Esophagus squamous epithelium (tissue), 5 donors: ENCODE data around the gene SNX14. TPM values are rescaled to one million over a fixed set of nuclear protein-coding genes. Genes with fewer than 3 reads are reported as not detected.
A peak's percentile ranks its signal among the peaks of the same experiment; 100 is the strongest.
"Not testable (repeated sequence)": the region's sequence is repeated elsewhere in the genome, so short reads cannot be mapped to it uniquely, and the experiment has no call there.

Experiments used
- DNase-seq: peaks from one replicate; lab custom pipeline; 2025; lab: John Stamatoyannopoulos, UW
- H3K27ac ChIP-seq, 4 donors: fragments of 200-600 bp; sonication (generic); one replicate each; pipeline ENCODE4 v1.5.1; 2016 to 2019; ENCODE audit warnings: mild to moderate bottlenecking in 1 of 4
- H3K27me3 ChIP-seq, 4 donors: fragments of 200-600 bp; sonication (generic); 1 replicate in 3 of 4; 2 replicates in 1 of 4; pipeline versions ENCODE4 v1.5.1 to v1.6.0; 2017 to 2021; ENCODE audit warnings: antibody characterized with exemption in 1 of 4
- H3K36me3 ChIP-seq, 3 donors: fragments of 200-600 bp; sonication (generic); one replicate each; pipeline ENCODE4 v1.5.1; 2016 to 2019
- H3K4me1 ChIP-seq, 3 donors: fragments of 200-600 bp; sonication (generic); one replicate each; pipeline ENCODE4 v1.5.1; 2017 to 2019
- H3K4me3 ChIP-seq, 4 donors: fragments of 200-600 bp; sonication (generic); 1 replicate in 3 of 4; 2 replicates in 1 of 4; pipeline ENCODE4 v1.5.1; 2016 to 2019; ENCODE audit warnings: mild to moderate bottlenecking in 2 of 4, moderate library complexity in 1 of 4
- H3K9me3 ChIP-seq, 3 donors: fragments of 200-600 bp; sonication (generic); one replicate each; pipeline ENCODE4 v1.5.1; 2016 to 2019
- CTCF ChIP-seq, 6 experiments: fragments of 450-650 bp in 4 of 6; fragments of 200-600 bp in 2 of 6; sonication (generic) in 2 of 6; IDR thresholded peaks; one replicate each; pipeline ENCODE4 v1.5.1; 2016 to 2019; ENCODE audit warnings: antibody characterized with exemption in 6 of 6, mild to moderate bottlenecking in 4 of 6, moderate library complexity in 4 of 6
- POLR2A ChIP-seq, 4 donors: fragments of 450-650 bp; IDR thresholded peaks; one replicate each; pipeline ENCODE4 v1.6.1; 2017; ENCODE audit warnings: antibody characterized with exemption in 4 of 4, mild to moderate bottlenecking in 4 of 4, moderate library complexity in 3 of 4
- WGBS, 2 donors: methylation state at CpG; one replicate each; pipeline ENCODE4 v1.1.5; 2018; 5-methylcytosine and 5-hydroxymethylcytosine counted together
- intact Hi-C: fragments of 100-400 bp; cut with DNase I; formaldehyde crosslinking; loops from one replicate; pipeline ENCODE4 v1.15.0; 2022
- total RNA-seq, 4 donors: library from RNA; depleted of rRNA; stranded (reverse); fragments of >200 nt; gene quantifications; one replicate each; pipeline ENCODE4 v1.1.0, GENCODE V29; 2016
- donor health status: DM: yes; HTN: yes; CAD: no.

SNX14 gene
- total RNA-seq, 4 donors from 2014 or later = 40.5 to 52.3 (median 46.2) TPM

GRCh38 chr6:85544776-85545175, 48.9 kb downstream of the SNX14 start:
- TF ChIP-seq CTCF (IDR thresholded peaks at IDR 0.05) (no peak), POLR2A (IDR thresholded peaks at IDR 0.05) (no peak)
- 90 to 100% methylated on average over 1 of the region's 1 CpG for WGBS, 2 donors
- Histone ChIP-seq H3K9me3 (no peaks in the 10 kb centered on the region), H3K27me3 (no peaks in the 10 kb centered on the region), H3K27ac (no peak overlapping the region), H3K4me1 (no peaks in the 10 kb centered on the region), H3K36me3 (peaks cover 0 to 76% (median 10%) of the 10 kb centered on the region in 3 donors), H3K4me3 (no peak overlapping the region)
- no peak for DNase-seq
- intact Hi-C loops = no loop called here

- Histone ChIP-seq H3K27ac (no peak overlapping the region), H3K36me3 (peaks cover 0 to 50% (median 14%) of the 10 kb centered on the region in 3 donors), H3K4me3 (no peak overlapping the region), H3K9me3 (no peaks in the 10 kb centered on the region), H3K27me3 (no peaks in the 10 kb centered on the region), H3K4me1 (no peaks in the 10 kb centered on the region)
- WGBS, 2 donors = 42 to 46% methylated on average over 2 of the region's 2 CpGs
- no peak for DNase-seq
- TF ChIP-seq POLR2A (IDR thresholded peaks at IDR 0.05) (no peak), CTCF (IDR thresholded peaks at IDR 0.05) (peak in 3 of 6 experiments; percentile 42 to 68 (median 51))
- intact Hi-C loops = no loop called here
Measured at GRCh38 chr6:85537055-85537494, 56.6 kb downstream of the SNX14 start.

GRCh38 chr6:85524281-85524680, 69.4 kb downstream of the SNX14 start:
- WGBS, 2 donors = 75 to 77% methylated on average over 2 of the region's 2 CpGs
- intact Hi-C loops, H3K4me1 ChIP-seq, H3K9me3 ChIP-seq, H3K4me3 ChIP-seq, DNase-seq, H3K27me3 ChIP-seq, H3K27ac ChIP-seq: not testable (repeated sequence)
- peaks cover 0 to 98% (median 0%) of the 10 kb centered on the region in 3 donors for H3K36me3 ChIP-seq

GRCh38 chr6:85516168-85516567, 77.5 kb downstream of the SNX14 start:
- intact Hi-C loops = no loop called here
- no peaks in the 10 kb centered on the region for H3K27me3 ChIP-seq
- no peak overlapping the region for H3K4me3 ChIP-seq
- no peak for DNase-seq
- no peak for TF ChIP-seq POLR2A (IDR thresholded peaks at IDR 0.05)
- TF ChIP-seq CTCF (IDR thresholded peaks at IDR 0.05) = no peak
- no peak overlapping the region for H3K27ac ChIP-seq
- peaks cover 0 to 79% (median 3%) of the 10 kb centered on the region in 3 donors for H3K36me3 ChIP-seq
- H3K4me1 ChIP-seq = no peaks in the 10 kb centered on the region
- H3K9me3 ChIP-seq = no peaks in the 10 kb centered on the region

GRCh38 chr6:85506441-85507093, 87.1 kb downstream of the SNX14 start:
- 81 to 90% methylated on average over 8 of the region's 8 CpGs for WGBS, 2 donors
- no peak for TF ChIP-seq CTCF (IDR thresholded peaks at IDR 0.05)
- TF ChIP-seq POLR2A (IDR thresholded peaks at IDR 0.05) = no peak
- Histone ChIP-seq H3K27ac (no peak overlapping the region), H3K4me1 (no peaks in the 10 kb centered on the region), H3K9me3 (no peaks in the 10 kb centered on the region), H3K4me3 (no peak overlapping the region), H3K36me3 (peaks cover 0 to 70% (median 0%) of the 10 kb centered on the region in 3 donors), H3K27me3 (no peaks in the 10 kb centered on the region)
- DNase-seq = no peak
- intact Hi-C loops = no loop called here
